Activated CD4-positive, alpha-beta T cell treated with anti-CD3 and anti-CD28 coated beads for 1 hour (primary cell): ENCODE data around the gene SOWAHC.
A peak's percentile ranks its signal among the peaks of the same experiment; 100 is the strongest.
"Not testable (repeated sequence)": the region's sequence is repeated elsewhere in the genome, so short reads cannot be mapped to it uniquely, and the experiment has no call there.

ENCODE experiments used
- DNase-seq: peaks from one replicate; pipeline ENCODE4 v3.0.0-alpha.2; 2020

Gene SOWAHC, protein sequence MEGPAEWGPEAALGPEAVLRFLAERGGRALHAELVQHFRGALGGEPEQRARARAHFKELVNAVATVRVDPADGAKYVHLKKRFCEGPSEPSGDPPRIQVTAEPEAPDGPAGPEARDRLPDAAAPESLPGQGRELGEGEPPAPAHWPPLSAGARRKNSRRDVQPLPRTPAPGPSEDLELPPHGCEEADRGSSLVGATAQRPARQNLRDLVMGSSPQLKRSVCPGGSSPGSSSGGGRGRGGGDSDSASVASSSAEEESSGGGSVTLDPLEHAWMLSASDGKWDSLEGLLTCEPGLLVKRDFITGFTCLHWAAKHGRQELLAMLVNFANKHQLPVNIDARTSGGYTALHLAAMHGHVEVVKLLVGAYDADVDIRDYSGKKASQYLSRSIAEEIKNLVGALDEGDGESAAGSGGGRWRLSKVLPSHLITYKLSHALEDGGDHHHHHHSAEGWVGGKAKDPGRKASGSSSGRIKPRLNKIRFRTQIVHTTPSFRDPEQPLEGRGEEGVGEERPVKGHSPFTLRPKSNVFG

DNA sequence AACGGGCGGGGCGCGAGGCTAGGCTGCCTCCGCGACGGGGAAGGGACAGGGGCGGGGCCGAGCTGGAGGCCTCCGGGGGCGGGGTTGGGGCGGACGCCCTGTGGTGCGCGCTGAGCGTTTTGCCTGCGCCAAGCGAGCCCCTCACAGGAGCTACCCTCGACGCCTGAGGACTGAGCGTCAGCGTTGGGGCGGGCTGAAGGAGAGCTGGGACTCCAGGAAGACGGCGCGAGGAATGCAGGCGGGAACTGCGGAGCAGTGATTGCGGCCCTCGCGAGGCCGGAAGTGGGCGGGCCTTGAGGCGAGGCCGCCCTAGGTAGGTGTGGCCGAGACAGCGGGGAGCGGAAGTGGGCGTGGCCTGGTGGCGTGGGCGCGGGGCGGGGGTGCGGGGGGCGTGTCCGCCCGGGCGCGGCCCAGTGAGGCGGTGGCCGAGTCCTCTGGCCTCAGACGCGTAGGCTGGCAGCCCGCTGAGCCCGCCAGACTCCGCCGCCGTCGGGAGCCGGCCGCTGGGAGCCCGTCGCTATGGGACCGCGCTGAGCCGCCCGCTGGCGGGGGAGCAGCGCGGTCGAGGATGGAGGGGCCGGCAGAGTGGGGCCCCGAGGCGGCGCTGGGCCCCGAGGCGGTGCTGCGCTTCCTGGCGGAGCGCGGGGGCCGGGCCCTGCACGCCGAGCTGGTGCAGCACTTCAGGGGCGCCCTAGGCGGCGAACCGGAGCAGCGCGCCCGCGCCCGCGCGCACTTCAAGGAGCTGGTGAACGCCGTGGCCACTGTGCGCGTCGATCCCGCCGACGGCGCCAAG lies at the start of gene SOWAHC, which contains the start of gene SEPTIN10:
Gene SOWAHC, plus strand, starts transcription at position 443 of the 793 bp plus-strand sequence. Its CDS starts 126 bp downstream, at position 569.
Gene SEPTIN10, minus strand, starts transcription at position 45 of the 793 bp plus-strand sequence. CDS start 139 bp downstream, outside the sequence.
- DNase-seq = peak; percentile 64

DNA sequence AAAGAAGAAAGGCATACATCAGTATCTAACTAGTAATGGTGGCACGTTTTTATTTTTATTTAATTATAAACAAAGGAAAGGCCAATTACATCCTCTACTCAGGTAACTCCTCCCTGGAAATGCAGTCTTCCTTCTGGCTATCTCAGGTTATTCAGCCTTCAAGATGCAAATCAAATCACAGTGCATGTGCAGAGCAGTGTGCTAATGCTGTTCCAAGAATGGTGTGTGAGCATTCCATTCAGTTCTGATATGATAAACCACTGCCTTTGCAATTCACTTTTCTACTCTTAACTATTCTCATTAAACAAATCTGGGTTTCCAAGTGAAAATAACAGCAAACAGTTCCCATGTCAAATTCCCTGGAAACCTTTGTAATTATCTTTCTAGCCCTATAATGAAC lies 38.8 kb upstream of the SOWAHC start:
- DNase-seq = no peak

DNA sequence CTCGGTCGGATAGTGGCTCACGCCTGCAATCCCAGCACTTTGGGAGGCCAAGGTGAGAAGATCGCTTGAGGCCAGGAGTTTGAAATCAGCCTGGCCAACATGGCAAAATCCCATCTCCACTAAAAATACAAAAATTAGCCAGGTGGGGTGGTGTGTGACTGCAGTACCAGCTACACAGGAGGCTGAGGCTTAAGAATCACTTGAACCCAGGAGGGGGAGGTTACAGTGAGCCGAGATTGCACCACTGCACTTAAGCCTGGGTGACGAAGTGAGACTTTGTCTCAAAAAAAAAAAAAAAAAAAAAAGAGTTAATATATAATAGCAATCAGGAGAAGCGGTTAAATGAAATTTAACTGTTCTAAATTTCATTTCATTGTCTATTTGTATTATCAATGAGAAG lies 36.5 kb upstream of the SOWAHC start:
- not testable (repeated sequence) for DNase-seq

DNA sequence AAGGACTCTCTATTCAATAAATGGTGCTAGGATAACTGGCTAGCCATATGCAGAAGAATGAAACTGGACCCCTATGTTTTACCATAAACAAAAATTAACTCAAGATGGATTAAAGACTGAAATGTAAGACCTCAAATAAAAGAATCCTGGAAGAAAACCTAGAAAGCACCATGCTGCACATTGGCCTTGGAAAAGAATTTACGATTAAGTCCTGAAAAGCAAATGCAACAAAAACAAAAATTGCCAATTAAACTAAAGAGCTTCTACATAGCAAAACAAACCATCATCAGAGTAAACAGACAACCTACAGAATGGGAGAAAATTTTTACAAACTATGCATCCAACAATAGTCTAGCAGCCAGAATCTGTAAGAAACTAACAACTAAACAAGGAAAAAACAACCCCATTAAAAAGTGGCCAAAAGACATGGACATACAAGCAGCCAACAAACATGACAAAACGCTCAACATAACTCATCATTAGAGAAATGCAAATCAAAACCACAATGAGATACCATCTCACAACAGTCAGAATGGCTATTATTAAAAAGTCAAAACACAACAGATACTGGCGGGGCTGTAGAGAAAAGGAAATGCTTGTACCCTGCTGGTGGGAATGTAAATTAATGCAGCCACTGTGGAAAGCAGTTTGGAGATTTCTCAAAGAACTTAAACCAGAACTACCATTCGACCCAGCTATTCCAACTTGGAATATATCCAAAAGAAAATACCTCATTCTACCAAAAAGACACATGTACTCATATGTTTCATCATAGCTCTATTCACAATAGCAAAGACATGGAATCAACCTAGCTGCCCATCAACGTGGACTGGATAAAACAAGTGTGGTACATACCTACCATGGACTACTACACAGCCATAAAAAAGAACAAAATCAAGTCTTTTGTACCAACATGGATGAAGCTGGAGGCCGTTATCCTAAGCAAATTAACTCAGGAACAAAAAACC lies 31.0 kb upstream of the SOWAHC start:
- DNase-seq = no peak

DNA sequence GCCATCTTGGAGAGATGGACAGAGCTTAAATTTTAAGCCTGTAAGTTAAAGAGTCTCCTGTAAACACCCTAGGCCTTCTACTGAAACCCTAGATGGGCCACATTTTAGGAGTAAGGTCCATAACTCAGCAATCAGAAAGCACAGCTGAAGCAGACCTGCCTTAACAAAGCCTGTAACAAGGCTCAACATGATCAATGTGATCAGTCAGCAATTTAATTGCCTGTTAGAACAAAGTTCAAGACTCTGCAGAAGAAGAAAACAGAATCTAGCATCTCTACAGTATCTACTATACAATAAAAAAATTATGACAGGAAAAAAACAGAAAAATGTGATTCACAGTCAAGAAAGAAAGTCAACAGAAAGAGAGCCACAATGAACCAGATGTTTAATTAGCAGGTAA lies 27.5 kb upstream of the SOWAHC start:
- DNase-seq = no peak

DNA sequence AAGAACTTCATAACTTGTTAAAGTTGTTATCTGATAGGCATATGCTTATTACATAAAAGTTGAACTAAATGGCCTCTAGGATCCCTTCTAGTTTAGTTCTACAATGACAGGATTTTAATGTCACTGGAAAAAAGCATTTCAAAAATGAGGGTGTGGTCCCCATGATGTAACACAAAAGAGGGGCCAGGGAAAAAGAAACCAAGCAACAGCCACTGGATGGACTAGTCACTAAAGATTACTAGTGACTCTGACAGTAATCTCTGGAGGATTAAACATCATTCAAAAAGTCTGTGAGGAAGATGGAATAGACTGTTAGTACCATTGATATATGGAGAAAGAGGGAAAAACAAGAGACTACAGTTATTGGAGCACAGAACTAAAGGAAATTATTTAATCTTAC lies 23.0 kb upstream of the SOWAHC start:
- DNase-seq = no peak

DNA sequence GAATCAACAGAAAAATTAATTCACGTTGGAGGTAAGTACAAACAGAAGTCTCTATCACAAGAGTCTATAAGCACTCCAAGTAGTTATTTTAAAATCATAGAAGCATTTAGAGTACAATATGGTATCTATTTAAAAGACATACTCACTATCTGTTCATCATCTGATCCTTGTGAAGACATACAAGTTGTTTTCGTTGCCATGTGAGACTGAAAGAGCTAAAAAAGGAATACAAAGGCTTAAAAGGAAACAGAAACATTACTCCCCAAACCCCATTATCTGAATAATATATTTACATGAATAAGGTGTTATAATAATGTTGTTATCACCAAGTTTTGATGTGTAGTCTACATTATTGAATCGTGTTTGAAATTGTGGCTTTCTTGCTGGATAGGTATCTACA lies 21.3 kb upstream of the SOWAHC start:
- DNase-seq = no peak

DNA sequence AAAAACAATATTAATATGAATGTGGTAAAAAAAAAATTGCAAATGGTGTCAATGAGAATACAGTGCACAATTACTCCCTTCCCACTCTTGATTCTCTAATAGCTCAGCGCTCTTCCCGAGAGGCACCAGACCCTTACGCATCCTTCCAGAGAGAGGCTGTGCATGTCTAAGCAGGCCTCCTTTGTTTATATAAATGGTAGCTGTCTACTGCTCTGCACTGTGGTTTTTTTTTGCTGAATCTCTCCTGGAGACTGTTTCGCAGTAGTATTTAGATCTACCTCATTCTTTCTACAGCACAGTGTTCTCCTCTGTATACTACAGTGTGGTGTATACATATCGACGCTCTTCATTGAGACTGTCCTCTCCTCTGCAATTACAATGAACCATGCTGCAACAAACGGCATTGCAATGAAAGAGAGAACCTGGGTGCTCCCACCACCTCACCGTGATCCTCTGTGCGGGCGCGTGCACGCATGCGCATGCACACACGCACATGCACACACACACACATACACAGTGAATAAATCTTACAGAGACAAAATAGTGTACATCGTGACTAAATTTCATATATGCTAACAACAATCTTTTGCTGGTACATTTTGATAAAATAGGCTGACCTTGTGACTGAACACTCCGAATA lies 19.8 kb upstream of the SOWAHC start:
- DNase-seq = no peak

DNA sequence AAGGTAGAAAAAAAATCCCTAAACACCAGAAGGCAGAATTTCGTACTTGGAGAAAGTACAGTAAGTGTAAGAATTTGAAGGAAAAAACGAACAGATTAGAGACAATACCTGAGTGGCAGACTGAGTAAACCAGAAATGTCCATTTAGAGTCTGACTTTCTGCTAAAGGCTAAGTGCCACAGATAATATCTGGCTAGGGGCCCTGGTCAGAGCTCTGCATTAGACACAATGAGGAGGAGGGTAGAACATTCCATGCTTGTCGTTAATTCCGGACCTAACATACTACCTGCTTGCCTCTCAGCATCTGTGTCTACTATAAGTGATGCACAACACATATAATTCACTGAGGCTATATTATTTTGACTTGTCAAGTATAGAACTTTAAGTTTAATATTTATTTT lies 18.5 kb upstream of the SOWAHC start:
- DNase-seq = no peak

DNA sequence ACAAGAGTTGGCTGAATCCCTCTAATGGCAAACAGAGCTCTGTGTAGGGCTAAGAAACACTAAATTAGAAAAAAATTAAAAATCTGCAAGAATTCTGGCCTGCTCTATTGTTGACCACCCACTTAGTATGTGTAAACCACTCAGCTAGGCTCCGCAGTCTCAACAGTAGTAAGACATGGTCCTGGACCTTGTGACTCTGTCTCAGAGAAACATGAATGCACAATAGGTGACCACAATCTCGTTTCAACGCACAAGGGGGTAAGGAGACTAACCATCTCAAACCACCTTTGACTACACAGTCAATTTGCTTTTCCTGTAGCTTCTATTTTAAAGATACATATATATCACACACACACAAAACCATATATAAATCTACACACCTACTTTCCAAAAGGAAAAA lies 16.9 kb upstream of the SOWAHC start:
- DNase-seq = no peak

DNA sequence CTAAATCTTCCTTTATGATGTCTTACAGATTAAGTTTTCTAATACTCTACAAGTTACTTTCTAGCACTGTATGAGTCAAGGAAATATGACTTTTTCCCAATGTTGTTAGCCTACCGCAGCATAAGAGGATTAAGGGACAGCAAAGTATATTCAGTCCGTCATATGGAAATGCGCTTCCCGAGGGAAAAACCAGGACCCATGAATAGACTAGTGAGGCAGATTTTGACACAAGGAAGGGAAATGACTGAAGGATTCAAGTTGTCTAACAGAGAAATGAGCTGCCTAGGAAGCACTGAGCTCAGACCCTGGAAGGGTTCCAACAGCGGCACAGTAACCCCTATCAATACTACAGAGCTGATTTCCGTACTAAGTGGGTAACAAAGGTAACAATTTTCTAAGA lies 12.4 kb upstream of the SOWAHC start:
- no peak for DNase-seq

DNA sequence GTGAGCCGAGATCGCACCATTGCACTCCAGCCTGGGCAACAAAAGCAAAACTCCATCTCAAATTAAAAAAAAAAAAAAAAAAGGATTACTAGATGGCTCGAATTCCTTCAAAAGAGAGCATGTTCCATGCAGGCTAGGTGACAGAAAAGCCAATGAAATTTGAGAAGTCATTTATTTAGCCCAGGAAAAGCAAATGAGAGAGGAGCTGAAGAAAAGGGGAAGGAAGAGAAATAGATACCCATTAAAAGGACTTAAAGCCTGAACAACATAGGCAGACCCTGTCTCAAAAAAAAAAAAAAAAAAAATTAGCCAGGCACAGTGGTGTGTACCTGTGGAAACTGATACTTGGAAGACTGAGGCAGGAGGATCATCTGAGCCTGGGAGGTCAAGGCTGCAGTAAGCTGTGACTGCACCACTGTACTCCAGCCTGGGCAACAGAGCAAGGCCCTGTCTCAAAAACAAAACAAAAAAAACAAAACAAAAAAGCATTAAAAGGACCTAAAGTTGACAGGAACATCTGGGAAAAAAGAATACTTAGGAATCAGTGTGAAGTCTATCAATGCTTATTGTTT lies 11.5 kb upstream of the SOWAHC start:
- no peak for DNase-seq

DNA sequence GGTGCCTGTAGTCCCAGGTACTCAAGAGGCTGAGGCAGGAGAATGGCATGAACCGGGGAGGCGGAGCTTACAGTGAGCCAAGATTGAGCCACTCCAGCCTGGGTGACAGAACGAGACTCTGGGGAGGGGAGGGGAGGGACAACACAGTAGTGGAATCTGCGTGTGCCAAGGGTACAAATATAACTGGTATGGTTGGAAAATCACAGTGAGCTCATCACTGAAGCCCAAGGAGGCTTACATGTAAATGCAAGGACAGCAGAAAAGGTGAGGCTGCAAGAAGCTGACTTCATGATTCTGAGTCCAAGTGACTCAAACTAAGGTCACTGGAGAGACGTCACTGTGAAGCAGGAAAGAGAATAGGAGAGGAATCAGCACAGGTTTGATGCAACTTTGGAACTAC lies 9.6 kb upstream of the SOWAHC start:
- no peak for DNase-seq

DNA sequence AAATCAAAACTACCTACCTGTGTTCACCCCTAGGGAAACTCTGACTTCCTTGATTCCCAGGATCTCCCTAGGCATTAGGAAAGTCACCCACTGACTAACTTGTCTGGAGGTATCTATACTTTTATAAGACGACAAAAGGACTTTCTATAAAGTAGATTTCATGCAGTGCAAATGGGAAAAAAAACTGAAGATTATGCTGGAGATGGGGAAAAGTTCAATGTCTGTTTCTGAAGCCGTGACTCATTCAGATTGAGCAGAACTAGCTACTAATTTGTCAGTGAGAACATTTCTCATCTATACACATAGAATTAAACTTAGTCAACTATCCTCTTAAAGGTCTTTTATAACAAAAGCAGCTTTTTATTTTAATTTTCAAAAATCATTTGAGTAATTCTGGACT lies 6.4 kb upstream of the SOWAHC start:
- no peak for DNase-seq

DNA sequence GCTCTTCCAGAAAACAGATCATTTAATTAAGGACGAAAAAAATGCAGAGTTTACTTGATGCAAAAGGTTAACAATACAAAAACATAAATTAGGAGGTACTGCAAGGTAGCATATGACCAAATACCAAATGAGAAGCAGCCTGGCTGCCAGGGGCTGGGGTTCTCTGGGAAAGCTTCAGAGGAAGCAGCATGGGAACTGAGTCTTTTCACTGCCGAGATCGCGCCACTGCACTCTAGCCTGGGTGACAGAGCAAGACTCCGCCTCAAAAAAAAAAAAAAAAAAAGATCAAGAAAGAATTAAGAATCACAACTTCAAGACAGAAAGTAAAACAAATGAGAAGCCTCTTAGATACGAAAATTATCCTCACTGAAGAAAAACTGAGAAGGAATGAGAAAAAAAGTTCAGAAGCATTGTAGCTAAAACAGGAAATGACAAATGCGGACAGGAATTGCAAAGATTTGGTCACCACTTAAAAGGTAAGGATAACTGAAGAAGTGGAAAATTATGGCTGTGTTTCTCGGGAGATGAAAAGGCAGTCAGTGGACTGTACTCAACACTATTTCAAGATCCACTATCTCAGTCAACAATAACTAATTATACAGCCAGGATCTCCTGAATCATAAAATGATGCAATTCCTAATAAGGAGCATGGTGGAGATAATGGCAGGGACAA lies 4.7 kb upstream of the SOWAHC start:
- DNase-seq = no peak

DNA sequence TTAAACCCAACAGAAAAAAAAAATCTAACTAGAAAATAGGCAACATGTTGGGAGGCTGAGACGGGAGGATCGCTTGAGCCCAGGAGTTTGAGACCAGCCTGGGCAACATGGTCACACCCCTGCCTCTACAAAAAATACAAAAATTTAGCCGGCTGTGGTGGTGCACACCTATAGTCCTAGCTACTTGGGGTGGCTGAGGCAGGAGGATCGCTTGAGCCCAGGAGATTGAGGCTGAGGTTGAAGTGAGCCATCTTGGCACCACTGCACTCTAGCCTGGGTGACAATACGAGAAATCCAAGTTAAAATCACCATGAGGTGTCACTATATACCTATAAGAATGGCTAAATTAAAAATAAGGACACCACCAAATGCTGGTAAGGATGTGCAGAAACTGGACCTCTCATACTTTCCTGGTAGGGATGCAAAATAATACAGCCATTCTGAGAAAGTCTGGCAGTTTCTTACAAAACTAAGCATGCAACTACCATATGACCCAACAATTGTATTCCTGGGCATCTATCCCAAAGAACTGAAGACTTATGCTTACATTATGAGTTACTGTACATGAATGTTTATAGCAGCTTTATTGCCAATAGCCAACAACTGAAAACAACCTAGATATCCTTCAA lies 2.6 kb upstream of the SOWAHC start:
- DNase-seq = no peak

DNA sequence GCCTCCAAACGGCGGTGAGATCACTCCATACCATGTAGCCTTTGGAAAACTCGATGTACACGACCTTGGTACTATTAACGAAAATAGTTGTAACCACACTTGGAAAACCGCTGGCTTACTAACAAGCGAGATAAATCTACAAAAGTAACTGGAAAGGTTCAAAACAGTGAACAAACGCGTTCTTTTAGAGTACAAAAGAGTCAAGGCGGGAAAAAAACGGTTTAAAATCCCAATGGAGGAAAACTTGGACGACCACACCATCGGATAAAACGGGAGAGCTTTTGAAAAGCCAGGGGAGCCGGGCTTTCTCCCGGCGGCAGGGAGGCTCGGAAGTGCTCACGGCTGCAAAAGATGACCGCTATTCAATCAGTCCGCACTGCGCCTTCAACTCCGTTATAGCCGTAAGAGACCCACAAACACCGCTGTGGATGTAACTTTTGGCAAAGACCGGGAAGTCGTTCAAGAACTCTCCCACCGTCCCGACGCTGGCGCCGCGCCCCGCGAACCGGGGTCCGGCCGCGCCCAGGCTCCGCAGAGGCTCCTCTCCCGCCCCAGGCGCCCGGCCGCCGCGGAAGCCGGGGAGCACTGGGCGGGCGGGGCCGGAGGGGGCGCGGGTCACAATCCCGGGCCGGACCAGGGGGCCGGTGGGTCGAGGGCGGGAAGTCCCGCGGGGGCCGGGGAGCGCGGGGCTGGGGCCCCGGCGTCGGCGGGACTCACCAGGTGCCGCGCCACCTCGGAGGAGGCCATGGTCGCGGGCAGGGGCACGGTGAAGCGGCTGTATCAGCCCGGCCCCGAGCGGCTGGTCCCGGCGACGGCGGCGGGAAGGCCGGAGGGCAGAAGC lies 863 bp upstream of the SOWAHC start:
- no peak for DNase-seq

DNA sequence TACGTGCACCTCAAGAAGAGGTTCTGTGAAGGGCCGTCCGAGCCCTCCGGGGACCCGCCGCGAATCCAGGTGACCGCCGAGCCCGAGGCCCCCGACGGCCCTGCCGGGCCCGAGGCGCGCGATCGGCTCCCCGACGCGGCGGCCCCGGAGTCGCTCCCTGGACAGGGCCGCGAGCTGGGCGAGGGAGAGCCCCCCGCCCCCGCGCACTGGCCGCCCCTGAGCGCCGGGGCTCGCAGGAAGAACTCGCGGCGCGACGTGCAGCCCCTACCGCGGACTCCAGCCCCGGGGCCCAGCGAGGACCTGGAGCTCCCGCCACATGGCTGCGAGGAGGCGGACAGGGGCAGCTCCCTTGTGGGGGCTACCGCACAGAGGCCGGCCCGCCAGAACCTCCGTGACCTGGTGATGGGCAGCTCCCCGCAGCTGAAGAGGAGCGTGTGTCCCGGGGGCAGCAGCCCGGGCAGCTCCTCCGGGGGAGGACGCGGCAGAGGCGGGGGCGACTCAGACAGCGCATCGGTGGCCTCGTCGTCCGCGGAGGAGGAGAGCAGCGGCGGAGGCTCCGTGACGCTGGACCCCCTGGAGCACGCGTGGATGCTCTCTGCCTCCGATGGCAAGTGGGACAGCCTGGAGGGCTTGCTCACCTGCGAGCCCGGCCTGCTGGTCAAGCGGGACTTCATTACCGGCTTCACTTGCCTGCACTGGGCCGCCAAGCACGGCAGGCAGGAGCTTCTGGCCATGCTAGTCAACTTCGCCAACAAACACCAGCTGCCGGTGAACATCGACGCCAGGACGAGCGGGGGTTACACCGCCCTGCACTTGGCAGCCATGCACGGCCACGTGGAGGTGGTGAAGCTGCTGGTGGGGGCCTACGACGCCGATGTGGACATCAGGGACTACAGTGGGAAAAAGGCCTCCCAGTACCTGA lies 812 bp downstream of the SOWAHC start:
- no peak for DNase-seq
